CD14-positive monocyte (primary cell): ENCODE results near the gene DMRT1. TPM values are rescaled to one million over a fixed set of nuclear protein-coding genes. Genes with fewer than 3 reads are reported as not detected.

Source experiments
- DNase-seq, 3 donors: peaks; one replicate each; pipeline ENCODE4 v3.0.0-alpha.2; 2011 to 2022
- H2AFZ ChIP-seq: 2 replicates; pipeline ENCODE4 v1.6.0; 2012; ENCODE audit warnings: mild to moderate bottlenecking, low read depth, low read length, inconsistent platforms; ENCODE audit not compliant: insufficient read depth, poor library complexity, severe bottlenecking
- H3K27ac ChIP-seq, 2 donors: 1 replicate in 1 of 2; 2 replicates in 1 of 2; pipeline ENCODE4 v1.5.1; 2012 to 2013; ENCODE audit warnings: low read length in 2 of 2, control low read depth in 1 of 2, inconsistent platforms in 1 of 2, low read depth in 1 of 2, mild to moderate bottlenecking in 1 of 2
- H3K27me3 ChIP-seq, 2 donors: one replicate each; pipeline versions ENCODE4 v1.6.0 to v1.6.1; 2011 to 2013; ENCODE audit warnings: low read length in 2 of 2; ENCODE audit not compliant: control insufficient read depth in 2 of 2, insufficient read depth in 2 of 2
- H3K36me3 ChIP-seq, 2 donors: replicated peaks in 1 of 2; 1 replicate in 1 of 2; 2 replicates in 1 of 2; pipeline versions ENCODE4 v1.5.1 to v1.6.1; 2012 to 2013; ENCODE audit warnings: low read length in 2 of 2, control low read depth in 1 of 2, inconsistent platforms in 1 of 2, mild to moderate bottlenecking in 1 of 2; ENCODE audit not compliant: insufficient read depth in 2 of 2, control insufficient read depth in 1 of 2
- H3K4me1 ChIP-seq, 2 donors: 1 replicate in 1 of 2; 2 replicates in 1 of 2; pipeline versions ENCODE4 v1.5.1 to v1.6.1; 2012 to 2013; ENCODE audit warnings: low read length in 2 of 2, control low read depth in 1 of 2, inconsistent platforms in 1 of 2, mild to moderate bottlenecking in 1 of 2, moderate library complexity in 1 of 2; ENCODE audit not compliant: insufficient read depth in 2 of 2, control insufficient read depth in 1 of 2
- H3K4me2 ChIP-seq: replicated peaks from 2 replicates; pipeline ENCODE3; 2012; ENCODE audit warnings: low read length, moderate library complexity, mild to moderate bottlenecking; ENCODE audit not compliant: poor library complexity, severe bottlenecking; ENCODE audit errors: extremely low read depth
- H3K4me3 ChIP-seq, 3 experiments: fragments of 200-600 bp in 1 of 3; sonication (generic) in 1 of 3; replicated peaks in 1 of 3; 1 replicate in 2 of 3; 2 replicates in 1 of 3; pipeline ENCODE4 v1.5.1; 2011 to 2013; ENCODE audit warnings: low read length in 3 of 3, mild to moderate bottlenecking in 3 of 3, control low read depth in 2 of 3, low read depth in 2 of 3, inconsistent platforms in 1 of 3, moderate library complexity in 1 of 3
- H3K79me2 ChIP-seq: 2 replicates; pipeline ENCODE4 v1.6.0; 2012; ENCODE audit warnings: mild to moderate bottlenecking, control low read depth, inconsistent platforms, low read length, moderate library complexity; ENCODE audit not compliant: insufficient read depth
- H3K9ac ChIP-seq: 2 replicates; pipeline ENCODE4 v1.6.0; 2017; ENCODE audit warnings: low read length, mild to moderate bottlenecking; ENCODE audit not compliant: insufficient read depth, poor library complexity, severe bottlenecking
- H3K9me3 ChIP-seq, 2 donors: replicated peaks in 1 of 2; 1 replicate in 1 of 2; 2 replicates in 1 of 2; pipeline versions ENCODE4 v1.5.1 to v1.6.1; 2012 to 2013; ENCODE audit warnings: low read length in 2 of 2, control low read depth in 1 of 2; ENCODE audit not compliant: control insufficient read depth in 1 of 2, insufficient read depth in 1 of 2
- H4K20me1 ChIP-seq: 2 replicates; pipeline ENCODE4 v1.6.0; 2012; ENCODE audit warnings: mild to moderate bottlenecking, low read length, control low read depth, moderate library complexity; ENCODE audit not compliant: insufficient read depth
- H3K27ac Mint-ChIP-seq, 7 donors: one replicate each; pipeline ENCODE4 v1.8.0; 2020; ENCODE audit warnings: mild to moderate bottlenecking in 7 of 7, mixed read lengths in 7 of 7, moderate library complexity in 6 of 7, inconsistent platforms in 2 of 7
- H3K27me3 Mint-ChIP-seq, 3 donors: one replicate each; pipeline ENCODE4 v1.8.0; 2021 to 2022; ENCODE audit warnings: low read depth in 3 of 3, mild to moderate bottlenecking in 3 of 3, mixed read lengths in 3 of 3, moderate library complexity in 3 of 3, inconsistent platforms in 1 of 3
- H3K36me3 Mint-ChIP-seq, 2 donors: one replicate each; pipeline ENCODE4 v1.8.0; 2020; ENCODE audit warnings: mixed read lengths in 2 of 2, inconsistent platforms in 1 of 2, mild to moderate bottlenecking in 1 of 2
- H3K4me1 Mint-ChIP-seq: one replicate; pipeline ENCODE4 v1.8.0; 2020; ENCODE audit warnings: mild to moderate bottlenecking, mixed read lengths
- H3K4me3 Mint-ChIP-seq, 2 donors: one replicate each; pipeline ENCODE4 v1.8.0; 2020; ENCODE audit warnings: mild to moderate bottlenecking in 2 of 2, mixed read lengths in 2 of 2, moderate library complexity in 1 of 2
- H3K9me3 Mint-ChIP-seq, 7 donors: one replicate each; pipeline ENCODE4 v1.8.0; 2020 to 2022; ENCODE audit warnings: mixed read lengths in 7 of 7, mild to moderate bottlenecking in 6 of 7, moderate library complexity in 6 of 7, inconsistent platforms in 2 of 7
- WGBS: methylation state at CpG from one replicate; pipeline ENCODE4 v1.1.5; 2013; ENCODE audit warnings: missing lambda C conversion rate; ENCODE audit not compliant: insufficient coverage; 5-methylcytosine and 5-hydroxymethylcytosine counted together
- intact Hi-C, 2 donors: fragments of 100-400 bp; cut with micrococcal nuclease; formaldehyde crosslinking; loops; one replicate each; pipeline versions ENCODE4 v1.15.0 to v1.15.1; 2023
- polyA plus RNA-seq, 3 donors: library from polyadenylated mRNA; depleted of rRNA in 1 of 3; unstranded in 2 of 3; stranded (reverse) in 1 of 3; fragments of 300-500 nt in 2 of 3; fragments of >200 nt in 1 of 3; fragmentation: Illumina TruSeq in 2 of 3; gene quantifications; 1 replicate in 2 of 3; 2 replicates in 1 of 3; pipeline ENCODE4 v1.2.3, GENCODE V29; 2012 to 2021
- TF ChIP-seq, protein P1 (sequence below): fragments of 200-600 bp; IDR thresholded peaks from one replicate; pipeline ENCODE4 v1.8.0; 2022; ENCODE audit warnings: antibody characterized with exemption, mild to moderate bottlenecking

Gene DMRT1
- polyA plus RNA-seq, 3 donors: not detected

DNA sequence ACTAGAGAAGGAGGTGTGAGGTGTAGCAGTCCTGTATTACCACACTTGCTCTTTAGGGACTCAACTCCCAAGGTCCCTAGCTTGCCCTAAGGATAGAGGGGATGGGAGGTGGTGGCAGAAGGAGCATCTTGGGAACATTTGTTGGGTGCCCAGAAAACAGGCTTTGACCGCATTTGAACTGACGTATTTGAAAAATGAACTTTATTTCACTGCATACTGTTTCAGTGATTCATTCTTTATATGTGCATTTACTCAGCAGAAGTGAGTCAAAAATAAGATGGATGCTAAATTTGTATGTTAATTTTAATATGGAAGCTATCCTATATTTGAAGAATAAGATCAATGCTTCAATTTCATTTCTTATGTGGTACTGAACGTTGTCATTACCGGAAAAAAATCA lies 153.7 kb downstream of the DMRT1 start:
- Mint-ChIP-seq H3K27me3 (peaks cover 6 to 21% (median 18%) of the 10 kb centered on the region in 3 donors), H3K4me3 (no peak overlapping the region), H3K36me3 (no peaks in the 10 kb centered on the region), H3K27ac (no peak overlapping the region), H3K9me3 (peaks cover 4 to 11% (median 7%) of the 10 kb centered on the region in 7 donors), H3K4me1 (peaks cover 29% of the 10 kb centered on the region)
- no peak overlapping the region for H3K27ac ChIP-seq
- peaks cover 0 to 12% of the 10 kb centered on the region in 2 donors for H3K27me3 ChIP-seq
- WGBS: no CpG with 5 or more reads among the region's 4 CpGs
- H3K4me3 ChIP-seq: no peak overlapping the region
- no peak overlapping the region for H2AFZ ChIP-seq
- peaks cover 20 to 28% of the 10 kb centered on the region in 2 donors for H3K4me1 ChIP-seq
- peaks cover 0 to 11% of the 10 kb centered on the region in 2 donors for H3K9me3 ChIP-seq
- H3K9ac ChIP-seq: no peak overlapping the region
- H3K4me2 ChIP-seq: no peak overlapping the region
- no peaks in the 10 kb centered on the region for H3K36me3 ChIP-seq
- TF ChIP-seq, protein P1, sequence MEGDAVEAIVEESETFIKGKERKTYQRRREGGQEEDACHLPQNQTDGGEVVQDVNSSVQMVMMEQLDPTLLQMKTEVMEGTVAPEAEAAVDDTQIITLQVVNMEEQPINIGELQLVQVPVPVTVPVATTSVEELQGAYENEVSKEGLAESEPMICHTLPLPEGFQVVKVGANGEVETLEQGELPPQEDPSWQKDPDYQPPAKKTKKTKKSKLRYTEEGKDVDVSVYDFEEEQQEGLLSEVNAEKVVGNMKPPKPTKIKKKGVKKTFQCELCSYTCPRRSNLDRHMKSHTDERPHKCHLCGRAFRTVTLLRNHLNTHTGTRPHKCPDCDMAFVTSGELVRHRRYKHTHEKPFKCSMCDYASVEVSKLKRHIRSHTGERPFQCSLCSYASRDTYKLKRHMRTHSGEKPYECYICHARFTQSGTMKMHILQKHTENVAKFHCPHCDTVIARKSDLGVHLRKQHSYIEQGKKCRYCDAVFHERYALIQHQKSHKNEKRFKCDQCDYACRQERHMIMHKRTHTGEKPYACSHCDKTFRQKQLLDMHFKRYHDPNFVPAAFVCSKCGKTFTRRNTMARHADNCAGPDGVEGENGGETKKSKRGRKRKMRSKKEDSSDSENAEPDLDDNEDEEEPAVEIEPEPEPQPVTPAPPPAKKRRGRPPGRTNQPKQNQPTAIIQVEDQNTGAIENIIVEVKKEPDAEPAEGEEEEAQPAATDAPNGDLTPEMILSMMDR: no peak
- H3K79me2 ChIP-seq: no peaks in the 10 kb centered on the region
- H4K20me1 ChIP-seq: no peaks in the 10 kb centered on the region
- intact Hi-C loops: no loop called here
- DNase-seq: no peak

DNA sequence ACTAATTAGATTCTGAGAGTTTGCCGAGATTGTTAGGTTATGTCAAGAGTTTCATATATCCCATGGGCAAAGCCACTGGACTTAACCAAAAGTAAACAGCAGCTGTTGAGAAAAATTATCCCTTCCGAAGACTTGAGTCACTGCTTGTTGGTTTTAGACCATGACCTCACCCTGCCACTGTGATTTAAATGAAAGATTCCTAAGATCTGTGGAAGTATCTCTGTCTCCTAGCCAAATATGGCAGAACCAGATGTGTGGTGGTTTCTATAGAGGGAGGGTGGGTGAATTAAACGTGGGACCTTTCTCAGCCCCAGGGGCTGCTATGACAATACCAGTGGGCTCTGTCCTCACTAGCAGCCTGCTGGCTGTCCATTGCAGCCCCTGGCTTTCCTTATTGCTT lies 154.3 kb downstream of the DMRT1 start:
- TF ChIP-seq, protein P1: no peak
- no peak overlapping the region for H3K27ac ChIP-seq

More for the DNA sequence above, 154.3 kb downstream of the DMRT1 start:
- H3K9me3 ChIP-seq: peaks cover 0 to 11% of the 10 kb centered on the region in 2 donors
- no peak overlapping the region for H2AFZ ChIP-seq
- H3K27ac Mint-ChIP-seq: no peak overlapping the region
- H3K36me3 Mint-ChIP-seq: no peaks in the 10 kb centered on the region
- H3K4me1 Mint-ChIP-seq: peaks cover 30% of the 10 kb centered on the region
- H3K36me3 ChIP-seq: no peaks in the 10 kb centered on the region
- H3K79me2 ChIP-seq: no peaks in the 10 kb centered on the region
- H3K4me3 Mint-ChIP-seq: no peak overlapping the region
- H3K27me3 ChIP-seq: peaks cover 0 to 7% of the 10 kb centered on the region in 2 donors
- H3K4me2 ChIP-seq: no peak overlapping the region
- WGBS: 67% methylated on average over 1 of the region's 3 CpGs
- H4K20me1 ChIP-seq: no peaks in the 10 kb centered on the region
- H3K4me1 ChIP-seq: peaks cover 22 to 29% of the 10 kb centered on the region in 2 donors
- peaks cover 3 to 16% (median 12%) of the 10 kb centered on the region in 3 donors for H3K27me3 Mint-ChIP-seq
- H3K9me3 Mint-ChIP-seq: peaks cover 4 to 11% (median 7%) of the 10 kb centered on the region in 7 donors
- DNase-seq: no peak
- H3K9ac ChIP-seq: no peak overlapping the region
- intact Hi-C loops: no loop called here
- no peak overlapping the region for H3K4me3 ChIP-seq
